H1 (cell line): ENCODE measurements around the gene CLBA1. TPM values are rescaled to one million over a fixed set of nuclear protein-coding genes. Genes with fewer than 3 reads are reported as not detected.

Experiments used
- CBX8 ChIP-seq: fragments of 300-800, 300-1000 bp; sonication (generic); IDR thresholded peaks from 2 replicates; pipeline ENCODE4 v1.7.1; 2016; ENCODE audit warnings: low read depth, low read length, borderline replicate concordance
- EP300 ChIP-seq, 2 experiments: IDR thresholded peaks; 1 replicate in 1 of 2; 2 replicates in 1 of 2; pipeline ENCODE4 v1.6.1; 2011 to 2012; ENCODE audit warnings: low read depth in 2 of 2, low read length in 2 of 2, mild to moderate bottlenecking in 2 of 2, borderline replicate concordance in 1 of 2, inconsistent platforms in 1 of 2, moderate library complexity in 1 of 2
- PHF8 ChIP-seq: fragments of 200-600 bp; sonication (generic); conservative IDR thresholded peaks from 2 replicates; pipeline ENCODE4 v1.7.1; 2012; ENCODE audit warnings: low read depth, mild to moderate bottlenecking, inconsistent platforms, low read length, moderate library complexity
- polyA plus RNA-seq, 7 experiments: library from polyadenylated mRNA; depleted of rRNA in 3 of 7; stranded (reverse) in 5 of 7; unstranded in 2 of 7; fragments of >200 nt in 5 of 7; fragments of 200-250 nt in 2 of 7; gene quantifications; 1 replicate in 5 of 7; 2 replicates in 1 of 7; 4 replicates in 1 of 7; pipeline versions ENCODE4 v1.2.1 to v1.2.3, GENCODE V29; 2011 to 2013; ENCODE audit warnings: missing spikeins in 2 of 7, mixed read lengths in 2 of 7
- total RNA-seq: library from RNA; stranded (reverse); fragmentation: NEBNext Ultra II Directional; extraction: Animal tissue kit (Norgen Biotek cat#: 25700); gene quantifications from 2 replicates; pipeline ENCODE4 v1.2.1, GENCODE V29; 2021

Gene CLBA1
- total and polyA plus RNA-seq, 2 of the 8 experiments (the other 6 are each of a cell fraction or from before 2014, with no cell fraction given), result 1.6 to 2.4 TPM

DNA sequence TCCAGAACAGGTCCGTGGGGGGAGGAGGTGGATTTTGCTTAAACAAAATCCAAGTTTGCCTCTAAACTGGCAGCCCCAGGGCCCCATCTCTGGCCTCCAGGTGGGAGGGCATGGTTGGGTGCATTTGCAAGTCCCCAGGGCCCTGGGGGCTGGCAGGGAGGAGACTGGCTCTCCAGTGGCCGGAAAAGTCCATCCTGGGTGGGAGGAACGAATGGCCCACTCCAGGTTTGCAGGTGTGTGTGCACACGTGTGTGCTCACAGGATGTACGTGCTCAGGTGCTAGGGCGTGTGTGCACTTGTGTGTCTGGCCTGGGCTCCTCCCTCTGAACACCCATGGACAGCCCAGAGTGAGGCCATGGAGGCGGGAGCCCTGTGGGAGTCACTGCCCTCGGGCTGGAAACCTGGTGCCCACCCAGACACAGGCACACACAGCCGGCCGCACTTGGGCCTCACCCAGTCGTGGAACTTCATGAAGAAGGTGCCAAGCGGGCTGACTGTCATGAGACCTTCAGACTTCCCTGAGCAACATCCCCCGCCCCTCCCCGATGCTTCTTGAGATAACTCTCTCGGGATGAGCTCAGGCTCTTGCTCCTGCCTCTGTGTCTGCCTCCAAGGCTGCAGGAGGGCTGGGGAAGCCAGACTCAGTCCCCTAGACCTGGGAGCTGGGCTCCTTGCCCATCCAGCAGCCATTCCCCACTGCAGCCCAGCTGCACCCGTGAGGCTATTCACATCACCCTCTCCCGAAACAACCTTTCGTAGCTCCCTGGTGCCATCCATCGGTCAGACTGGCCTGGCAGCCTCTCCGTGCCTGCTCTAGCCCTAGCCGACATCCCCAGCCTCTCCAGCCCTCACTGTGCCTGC, 16.8 kb upstream of the CLBA1 start (continued):
- TF ChIP-seq CBX8, result no peak
- no peak for TF ChIP-seq PHF8
- TF ChIP-seq EP300 (IDR thresholded peaks at IDR 0.05; ENCODE audit: borderline replicate concordance in 1 of 2, low read depth in 2 of 2, low read length in 2 of 2), result no peak
- TF ChIP-seq, all 59 proteins: peak for 0
